ENCODE results near the gene RNF11.

DNA sequence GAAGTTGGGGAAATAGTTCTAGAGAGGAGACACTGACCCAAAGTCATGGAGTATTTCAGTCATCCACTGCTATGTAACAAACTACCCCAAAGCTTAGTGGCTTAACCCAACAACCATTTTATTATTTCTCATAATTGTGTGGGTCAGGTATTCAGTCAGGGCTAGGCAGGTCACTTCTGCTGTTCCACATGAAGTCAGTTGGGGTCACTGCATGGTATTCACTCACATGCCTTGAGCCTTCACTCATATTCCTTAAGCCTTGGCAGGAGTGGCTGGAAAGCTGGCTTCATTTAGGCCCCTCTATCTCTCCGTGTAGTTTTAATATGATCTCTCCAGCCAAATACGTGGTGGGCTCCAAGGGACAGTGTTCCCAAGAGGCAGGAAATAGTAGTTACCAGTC lies 17.5 kb upstream of the RNF11 start:
- TF ChIP-seq CTCF (IDR thresholded peaks at IDR 0.05; ENCODE audit: insufficient read depth, low read depth, low read length) = no peak
- no peak for TF ChIP-seq EZH2 (IDR thresholded peaks at IDR 0.05; ENCODE audit: insufficient read depth, low read length)
